Esophagus mucosa (tissue), 1 donor: ENCODE data around the gene LAP3. TPM values are rescaled to one million over a fixed set of nuclear protein-coding genes. Genes with fewer than 3 reads are reported as not detected.
A peak's percentile ranks its signal among the peaks of the same experiment; 100 is the strongest.
"Not testable (repeated sequence)": the region's sequence is repeated elsewhere in the genome, so short reads cannot be mapped to it uniquely, and the experiment has no call there.

Source experiments
- ATAC-seq: fragments of 200-7000 bp; cut with Tn5 transposase; one replicate; pipeline ENCODE4 v1.9.1; 2020
- total RNA-seq: library from RNA; stranded (reverse); gene quantifications from one replicate; pipeline ENCODE4 v1.2.4, GENCODE V29; 2023
- donor health status: DM: yes; HTN: yes; CAD: no.

The LAP3 gene
- total RNA-seq, 1 donor from 2014 or later, result 32.9 TPM

- no peak for ATAC-seq
Measured at GRCh38 chr4:17562157-17562556, 14.8 kb upstream of the LAP3 start.

DNA sequence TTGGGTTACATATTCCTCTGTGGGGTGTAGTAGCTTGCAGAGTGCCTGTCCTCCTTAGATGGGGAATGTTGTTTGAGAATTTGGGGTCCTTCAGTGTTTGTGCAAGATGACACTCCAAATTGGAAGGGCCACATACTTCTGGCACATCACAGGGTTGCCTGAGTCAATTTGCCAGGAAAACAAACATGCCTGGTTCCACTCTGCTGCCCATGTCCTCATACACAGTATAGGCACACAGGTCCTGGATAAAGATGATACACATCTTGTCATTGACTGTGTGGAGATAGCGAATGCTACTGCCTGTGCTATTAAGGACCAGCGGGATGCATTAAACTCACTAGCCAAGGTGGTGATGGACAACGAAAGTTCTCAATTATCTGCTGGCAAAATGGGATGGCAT is 11.2 kb upstream of the LAP3 start:
- no peak for ATAC-seq

DNA sequence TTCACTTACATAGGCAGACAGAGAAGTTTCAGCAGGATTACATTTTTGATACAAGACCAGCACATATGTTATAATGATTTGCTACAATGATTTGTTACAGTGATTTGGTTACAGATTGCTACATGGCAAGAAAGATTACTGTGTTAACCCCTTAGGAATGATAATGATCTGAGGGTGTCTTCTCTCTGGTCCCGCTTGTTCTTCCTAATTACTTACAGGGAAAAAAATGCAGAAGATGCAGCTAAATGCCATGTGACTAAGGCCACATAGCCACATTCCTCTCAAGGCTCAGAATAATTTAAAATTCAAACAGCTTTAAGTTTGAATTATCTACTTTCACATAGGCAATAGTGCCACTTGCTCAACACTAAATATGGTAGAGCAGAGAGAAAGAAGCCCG is 9.7 kb upstream of the LAP3 start:
- no peak for ATAC-seq

GRCh38 chr4:17574206-17574605 is 2.8 kb upstream of the LAP3 start:
- ATAC-seq, result no peak

DNA sequence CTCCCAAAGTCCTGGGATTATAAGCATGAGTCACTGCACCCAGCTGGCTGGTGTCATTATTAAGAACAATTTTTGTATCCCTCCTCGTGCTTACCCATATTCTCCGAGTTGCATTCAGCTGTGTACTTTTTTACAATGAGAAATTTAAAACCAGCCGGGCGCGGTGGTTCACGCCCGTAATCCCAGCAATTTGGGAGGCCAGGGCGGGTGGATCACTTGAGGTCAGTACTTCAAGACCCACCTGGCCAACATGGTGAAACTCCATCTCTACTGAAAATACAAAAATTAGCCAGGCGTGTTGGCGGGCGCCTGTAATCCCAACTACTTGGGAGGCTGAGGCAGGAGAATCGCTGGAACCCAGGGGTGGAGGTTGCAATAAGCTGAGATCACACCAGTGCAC is 1.8 kb upstream of the LAP3 start:
- ATAC-seq, result not testable (repeated sequence)

GRCh38 chr4:17577665-17578481 is 875 bp downstream of the LAP3 start:
- peak; percentile 8 for ATAC-seq

- ATAC-seq, result no peak
Measured at GRCh38 chr4:17578482-17578891, 1.5 kb downstream of the LAP3 start.

DNA sequence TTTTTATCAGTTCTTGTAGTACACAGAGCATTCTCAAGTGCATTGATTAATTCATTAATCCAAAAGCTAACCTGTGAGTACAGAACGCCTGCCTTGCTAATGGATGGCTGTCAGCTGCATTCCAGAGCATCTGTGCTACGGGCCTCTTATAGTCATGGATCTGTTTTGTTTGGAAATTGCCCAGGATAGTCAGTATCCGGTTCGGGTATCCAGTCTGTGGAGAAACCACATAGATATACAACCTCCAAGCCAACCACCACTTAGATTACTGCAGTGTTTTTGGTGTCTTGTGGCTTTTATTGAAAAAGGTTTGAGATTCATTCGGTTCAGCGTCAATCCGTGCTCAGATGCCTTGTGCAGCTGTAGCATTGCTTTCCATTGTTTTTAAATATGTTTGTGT is 4.0 kb downstream of the LAP3 start:
- ATAC-seq, result no peak

DNA sequence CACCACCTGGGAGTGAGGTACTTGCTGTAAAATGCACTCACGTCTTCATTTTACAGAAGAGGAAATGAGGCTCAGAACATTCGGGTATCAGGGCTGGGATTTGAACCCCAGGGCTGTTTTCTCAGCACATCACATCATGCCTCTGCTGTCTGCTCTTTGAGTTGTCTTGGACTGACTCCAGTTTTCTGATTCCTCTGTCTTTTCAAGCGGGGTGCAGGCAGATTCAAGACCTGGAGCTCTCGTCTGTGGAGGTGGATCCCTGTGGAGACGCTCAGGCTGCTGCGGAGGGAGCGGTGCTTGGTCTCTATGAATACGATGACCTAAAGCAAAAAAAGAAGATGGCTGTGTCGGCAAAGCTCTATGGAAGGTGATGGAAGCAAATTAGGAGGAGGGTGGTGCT is 6.3 kb downstream of the LAP3 start:
- no peak for ATAC-seq

GRCh38 chr4:17583941-17584340 is 6.9 kb downstream of the LAP3 start:
- no peak for ATAC-seq

- ATAC-seq, result no peak
Measured at GRCh38 chr4:17584521-17585213, 7.7 kb downstream of the LAP3 start.

DNA sequence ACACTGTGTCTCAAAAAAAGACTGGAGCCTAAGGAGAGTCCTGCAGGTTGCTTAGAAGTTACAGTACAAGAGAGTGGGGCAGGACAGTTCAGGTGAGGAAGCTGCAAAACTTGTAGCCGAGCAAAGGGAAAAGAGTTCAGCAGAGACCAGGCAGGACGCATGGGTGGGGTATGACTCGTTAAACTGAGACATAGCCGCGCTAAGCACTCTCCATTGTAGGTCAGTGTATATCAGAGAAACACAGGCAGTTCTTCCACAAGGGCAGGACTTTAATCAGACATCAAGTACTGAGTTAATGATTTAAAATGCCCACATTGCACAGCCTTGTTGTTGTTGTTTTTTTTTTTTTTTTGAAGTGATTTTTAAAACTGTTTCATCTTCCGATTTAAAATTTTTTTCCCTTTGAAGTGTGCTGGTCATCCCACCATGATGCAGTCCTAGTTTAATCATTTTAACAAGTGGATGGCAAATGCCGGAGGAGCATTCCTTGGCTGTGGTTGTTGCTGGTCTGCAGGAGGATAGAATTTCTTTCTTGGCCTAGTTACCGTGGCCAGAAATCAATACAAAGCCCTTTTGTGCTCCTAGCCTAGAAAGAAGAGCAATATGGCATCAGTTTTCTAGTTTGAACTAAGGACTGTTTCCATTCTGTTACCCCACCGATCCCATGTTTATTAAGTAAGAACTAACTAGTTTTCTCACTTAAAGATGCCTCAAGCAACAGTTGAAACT is 10.3 kb downstream of the LAP3 start:
- no peak for ATAC-seq

DNA sequence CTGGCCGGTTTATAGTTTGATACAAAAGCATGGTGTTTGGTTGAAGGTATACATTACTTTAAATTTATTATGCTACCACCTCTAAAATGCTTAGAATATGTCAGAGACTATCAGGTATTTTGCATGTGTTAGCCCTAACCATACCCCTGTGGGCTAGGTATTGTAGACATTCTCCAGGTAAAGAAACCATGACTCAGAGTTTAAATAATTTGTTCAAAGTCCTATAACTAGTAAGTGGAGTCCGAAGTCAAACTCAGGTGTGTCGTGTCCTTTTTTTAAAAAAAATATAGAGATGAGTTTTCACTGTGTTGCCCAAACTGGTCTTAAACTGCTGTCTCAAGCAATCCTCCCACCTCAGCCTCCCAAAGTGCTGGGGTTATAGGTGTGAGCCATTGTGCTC is 12.4 kb downstream of the LAP3 start:
- no peak for ATAC-seq

DNA sequence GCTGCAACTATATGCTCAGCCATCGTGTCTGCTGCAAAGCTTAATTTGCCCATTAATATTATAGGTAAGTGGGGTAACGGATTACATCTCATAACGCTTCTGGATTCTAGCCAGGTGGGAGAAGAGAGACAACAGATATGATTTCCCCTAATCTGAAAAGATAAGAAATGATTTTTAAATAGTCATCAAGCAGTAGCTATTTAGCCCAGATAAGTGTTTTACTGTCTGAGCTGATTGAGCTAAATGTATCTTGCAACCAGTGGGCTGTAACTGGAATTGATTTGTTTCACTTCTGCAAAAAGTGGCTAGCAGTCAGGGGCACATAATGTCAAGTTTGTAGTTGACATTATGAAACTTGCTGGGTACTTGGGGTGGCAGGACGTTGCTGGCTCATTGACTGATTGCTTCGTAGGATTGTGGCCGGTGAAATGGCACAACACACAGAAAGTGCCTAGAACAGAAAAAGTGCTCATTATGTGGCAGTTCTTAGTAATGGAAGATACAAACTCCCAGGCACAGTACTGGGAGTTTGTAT is 18.5 kb downstream of the LAP3 start:
- ATAC-seq, result no peak

GRCh38 chr4:17597517-17597916 is 20.5 kb downstream of the LAP3 start:
- ATAC-seq, result peak; percentile 76

DNA sequence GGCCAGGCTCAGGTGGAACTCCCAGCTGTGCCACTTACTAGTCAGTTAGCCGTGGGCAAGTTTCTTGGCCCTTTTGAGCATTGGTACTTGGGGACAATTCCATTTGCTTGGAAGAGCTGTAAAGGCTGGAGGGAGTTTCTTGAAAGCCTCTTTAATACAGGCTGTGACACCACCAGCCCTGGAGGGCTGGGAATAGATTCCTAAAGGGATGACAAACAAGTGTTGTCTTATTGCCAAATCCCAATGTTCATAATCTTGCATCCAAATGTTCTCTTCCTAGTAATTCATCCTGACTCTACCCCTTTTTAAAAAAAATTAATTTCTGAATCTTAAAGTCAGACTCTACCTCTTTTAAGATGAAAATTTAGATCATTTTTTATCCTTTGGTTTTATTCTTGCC is 22.8 kb downstream of the LAP3 start:
- ATAC-seq, result no peak

DNA sequence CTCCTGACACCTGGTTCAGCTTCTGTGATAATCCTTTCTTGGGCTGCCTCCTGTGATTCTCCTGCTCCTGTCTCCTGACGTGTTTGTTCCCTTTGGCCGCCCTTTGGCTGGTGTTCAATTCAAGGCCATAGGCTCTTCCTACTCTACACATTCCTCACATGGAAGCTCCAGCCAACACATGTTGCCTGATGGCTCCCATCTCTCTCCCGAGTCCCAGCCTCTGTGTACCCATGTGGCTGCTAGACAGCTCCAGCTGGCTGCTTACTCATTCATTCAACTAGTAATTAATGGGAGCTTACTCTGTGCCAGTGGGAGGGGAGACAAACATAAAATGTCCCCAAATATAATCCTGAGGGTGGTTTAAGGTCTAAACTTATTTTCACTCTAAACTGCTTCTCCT is 28.2 kb downstream of the LAP3 start:
- ATAC-seq, result no peak

DNA sequence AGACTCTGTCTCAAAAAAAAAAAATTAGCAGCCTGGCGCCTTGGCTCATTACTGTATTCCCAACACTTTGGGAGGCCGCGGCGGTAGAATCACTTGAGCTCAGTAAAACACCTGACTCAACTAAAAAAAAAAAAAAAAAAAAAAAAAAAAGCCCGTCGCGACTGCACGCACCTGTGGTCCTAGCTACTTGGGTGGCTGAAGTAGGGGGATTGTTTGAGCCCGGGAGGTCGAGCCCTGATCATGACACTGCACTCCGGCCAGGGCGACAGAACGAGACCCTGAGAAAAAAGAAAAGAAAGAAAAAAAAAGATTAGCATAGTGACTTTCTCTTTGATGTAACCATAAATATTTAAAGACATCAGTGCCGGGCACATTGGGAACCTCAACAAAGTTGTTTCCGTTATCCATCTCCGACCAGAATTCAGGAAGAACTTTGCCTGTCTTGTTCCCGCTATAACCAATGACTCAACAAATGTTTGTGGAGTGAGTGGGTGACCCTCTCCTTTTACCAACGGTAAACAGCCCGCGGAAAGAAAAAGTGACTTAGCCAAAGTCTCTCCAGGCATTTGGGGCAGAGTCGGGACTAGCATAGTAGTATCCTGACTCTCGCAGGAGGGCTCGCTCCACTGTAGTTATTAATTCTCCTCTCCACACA is 36.9 kb downstream of the LAP3 start:
- peak; percentile 24 for ATAC-seq

DNA sequence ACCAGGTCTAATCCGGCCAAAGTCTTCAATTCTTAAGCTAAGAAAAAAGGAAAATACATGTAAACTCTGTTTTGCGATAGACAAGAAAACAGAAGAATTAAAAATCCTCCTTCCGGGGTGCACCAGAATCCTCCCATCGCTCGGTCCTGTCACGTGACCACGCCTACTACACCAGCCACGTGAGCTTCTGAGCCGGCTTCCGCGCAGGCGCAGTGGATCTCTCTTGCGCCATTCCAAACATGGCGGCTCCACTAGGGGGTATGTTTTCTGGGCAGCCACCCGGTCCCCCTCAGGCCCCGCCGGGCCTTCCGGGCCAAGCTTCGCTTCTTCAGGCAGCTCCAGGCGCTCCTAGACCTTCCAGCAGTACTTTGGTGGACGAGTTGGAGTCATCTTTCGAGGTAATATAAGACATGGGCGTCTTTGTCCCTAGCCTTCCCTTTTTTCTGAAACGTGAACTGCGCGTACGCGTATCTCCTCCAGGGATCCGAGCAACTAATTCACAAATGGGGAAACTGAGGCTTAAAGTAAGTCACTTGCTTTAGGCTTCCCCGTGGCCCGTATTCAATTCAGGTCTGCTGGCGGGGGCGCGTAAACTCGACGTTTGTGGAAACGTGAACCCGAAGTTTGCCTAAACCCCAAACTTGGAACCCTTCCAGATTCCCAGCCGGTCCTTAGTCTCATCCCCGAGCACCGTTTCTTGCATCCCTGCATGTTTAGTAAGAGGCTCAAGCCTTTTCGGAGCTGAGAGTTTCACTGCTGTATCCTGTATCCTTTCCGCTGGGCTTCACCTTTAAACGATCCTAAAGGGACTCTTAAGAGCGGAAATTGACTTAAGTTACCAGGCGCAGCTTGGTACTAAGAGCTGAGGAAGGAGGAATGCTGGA is 37.7 kb downstream of the LAP3 start, which contains the start of gene MED28:
MED28 (plus strand) TSS at position 226 of the 884 bp plus-strand sequence; CDS start at position 240, 14 bp downstream.
- peak; percentile 94 for ATAC-seq

- ATAC-seq, result no peak
Measured at GRCh38 chr4:17616283-17616682, 39.3 kb downstream of the LAP3 start.

DNA sequence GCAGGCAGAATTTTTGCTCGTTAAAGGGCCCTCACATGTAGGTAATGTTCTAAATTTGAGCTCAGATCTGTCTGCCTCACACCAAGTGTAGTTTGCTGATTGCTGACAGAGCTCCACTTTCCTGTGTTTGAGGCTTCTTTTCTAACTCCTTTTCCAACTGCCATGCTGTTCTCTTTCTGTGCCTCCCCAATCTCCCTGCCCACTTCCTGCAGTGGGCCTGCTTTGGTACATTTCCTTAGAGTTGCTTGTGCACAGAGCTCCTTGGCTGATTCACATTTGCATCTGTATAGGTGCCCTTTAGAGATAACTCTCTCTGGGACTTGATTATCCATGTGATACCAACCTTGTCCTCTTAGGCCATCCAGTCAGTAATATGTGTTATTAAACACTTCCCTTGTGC is 41.9 kb downstream of the LAP3 start:
- ATAC-seq, result no peak
